Measurements from ENCODE around the gene CPTP. TPM values are rescaled to one million over a fixed set of nuclear protein-coding genes. Genes with fewer than 3 reads are reported as not detected.

Gene CPTP
- total RNA-seq, 1 donor from 2014 or later = 1.0 TPM

- H4K20me1 ChIP-seq (ENCODE audit: low read depth) = peaks cover 48% of the 10 kb centered on the region
- no peak overlapping the region for H3K27ac ChIP-seq
- H3K36me3 Mint-ChIP-seq = peaks cover 10% of the 10 kb centered on the region
- no peaks in the 10 kb centered on the region for H3K36me3 ChIP-seq
- no peaks in the 10 kb centered on the region for H3K79me2 ChIP-seq (ENCODE audit: low read depth)
- no peak overlapping the region for H3K4me3 ChIP-seq
- no peak for DNase-seq (ENCODE audit: low spot score)
- no peaks in the 10 kb centered on the region for H3K4me1 Mint-ChIP-seq
- H2AFZ ChIP-seq (replicated peaks) = no peak overlapping the region
- no peaks in the 10 kb centered on the region for H3K27me3 ChIP-seq
- no peaks in the 10 kb centered on the region for H3K4me1 ChIP-seq
- H3K27me3 Mint-ChIP-seq (ENCODE audit: insufficient read depth, low read depth) = peaks cover 9% of the 10 kb centered on the region
- no peak overlapping the region for H3K9ac ChIP-seq
- H3K9me3 Mint-ChIP-seq = no peaks in the 10 kb centered on the region
- no peak overlapping the region for H3K27ac Mint-ChIP-seq
- TF ChIP-seq EZH2 (IDR thresholded peaks at IDR 0.05) = no peak
- no peak for TF ChIP-seq CTCF (IDR thresholded peaks at IDR 0.05)
- TF ChIP-seq EZH2phosphoT487 (IDR thresholded peaks at IDR 0.05) = no peak
- H3K4me3 Mint-ChIP-seq = no peak overlapping the region
- no peaks in the 10 kb centered on the region for H3K9me3 ChIP-seq (ENCODE audit: low read depth)
- peaks cover 12% of the 10 kb centered on the region for H3F3A ChIP-seq (ENCODE audit: low read depth)
- no peak overlapping the region for H3K4me2 ChIP-seq
These were observed 12.6 kb downstream of the CPTP start for GRCh38 chr1:1336931-1337792.

- peaks cover 12% of the 10 kb centered on the region for H3F3A ChIP-seq (ENCODE audit: low read depth)
- no peak overlapping the region for H2AFZ ChIP-seq (replicated peaks)
- no peak overlapping the region for H3K4me3 ChIP-seq
- H3K4me3 Mint-ChIP-seq = no peak overlapping the region
- H3K9me3 ChIP-seq (ENCODE audit: low read depth) = no peaks in the 10 kb centered on the region
- no peaks in the 10 kb centered on the region for H3K79me2 ChIP-seq (ENCODE audit: low read depth)
- no peaks in the 10 kb centered on the region for H3K27me3 ChIP-seq
- H3K9me3 Mint-ChIP-seq = no peaks in the 10 kb centered on the region
- H3K27ac Mint-ChIP-seq = no peak overlapping the region
- H3K36me3 ChIP-seq = no peaks in the 10 kb centered on the region
- H3K4me1 ChIP-seq = no peaks in the 10 kb centered on the region
- TF ChIP-seq CTCF (IDR thresholded peaks at IDR 0.05) (no peak), EZH2phosphoT487 (IDR thresholded peaks at IDR 0.05) (no peak), EZH2 (IDR thresholded peaks at IDR 0.05) (no peak)
- H3K4me2 ChIP-seq = no peak overlapping the region
- no peak overlapping the region for H3K27ac ChIP-seq
- DNase-seq (ENCODE audit: low spot score) = no peak
- H4K20me1 ChIP-seq (ENCODE audit: low read depth) = peaks cover 48% of the 10 kb centered on the region
- no peaks in the 10 kb centered on the region for H3K4me1 Mint-ChIP-seq
- no peak overlapping the region for H3K9ac ChIP-seq
- peaks cover 10% of the 10 kb centered on the region for H3K36me3 Mint-ChIP-seq
- peaks cover 9% of the 10 kb centered on the region for H3K27me3 Mint-ChIP-seq (ENCODE audit: insufficient read depth, low read depth)
These were observed 13.2 kb downstream of the CPTP start for GRCh38 chr1:1337793-1338147.

- DNase-seq (ENCODE audit: low spot score) = no peak
- H3K4me1 Mint-ChIP-seq = no peaks in the 10 kb centered on the region
- no peak overlapping the region for H3K9ac ChIP-seq
- H3K36me3 ChIP-seq = no peaks in the 10 kb centered on the region
- no peak for TF ChIP-seq CTCF (IDR thresholded peaks at IDR 0.05)
- TF ChIP-seq EZH2 (IDR thresholded peaks at IDR 0.05) = no peak
- TF ChIP-seq EZH2phosphoT487 (IDR thresholded peaks at IDR 0.05) = no peak
- H3K36me3 Mint-ChIP-seq = peaks cover 10% of the 10 kb centered on the region
- peaks cover 47% of the 10 kb centered on the region for H4K20me1 ChIP-seq (ENCODE audit: low read depth)
- no peak overlapping the region for H3K27ac Mint-ChIP-seq
- no peaks in the 10 kb centered on the region for H3K27me3 ChIP-seq
- H3K4me3 ChIP-seq = no peak overlapping the region
- H2AFZ ChIP-seq (replicated peaks) = no peak overlapping the region
- no peak overlapping the region for H3K27ac ChIP-seq
- H3K27me3 Mint-ChIP-seq (ENCODE audit: insufficient read depth, low read depth) = peaks cover 9% of the 10 kb centered on the region
- H3K79me2 ChIP-seq (ENCODE audit: low read depth) = no peaks in the 10 kb centered on the region
- no peaks in the 10 kb centered on the region for H3K4me1 ChIP-seq
- no peak overlapping the region for H3K4me2 ChIP-seq
- no peaks in the 10 kb centered on the region for H3K9me3 Mint-ChIP-seq
- no peaks in the 10 kb centered on the region for H3K9me3 ChIP-seq (ENCODE audit: low read depth)
- H3K4me3 Mint-ChIP-seq = no peak overlapping the region
- H3F3A ChIP-seq (ENCODE audit: low read depth) = peaks cover 12% of the 10 kb centered on the region
These were observed 13.7 kb downstream of the CPTP start for GRCh38 chr1:1338278-1338677.

Measured in neural progenitor cell (in vitro differentiated cells).